HEK293 (cell line): ENCODE data around the gene ISYNA1.
A peak's percentile ranks its signal among the peaks of the same experiment; 100 is the strongest.

ENCODE experiments used
- GLI2 ChIP-seq: fragments of 450-650 bp; formaldehyde crosslinking; IDR thresholded peaks from 2 replicates; pipeline ENCODE4; 2017; ENCODE audit warnings: missing biosample characterization, missing genetic modification characterization, low read depth, borderline replicate concordance
- IKZF3 ChIP-seq: fragments of 450-650 bp; IDR thresholded peaks from 2 replicates; pipeline ENCODE4 v1.5.0; 2018; ENCODE audit warnings: missing biosample characterization, mild to moderate bottlenecking, missing genetic modification characterization, moderate library complexity
- RBAK ChIP-seq: fragments of 450-650 bp; formaldehyde crosslinking; IDR thresholded peaks from 2 replicates; pipeline ENCODE4 v1.5.1; 2016; ENCODE audit warnings: missing biosample characterization, missing genetic modification characterization
- SP3 ChIP-seq: fragments of 450-650 bp; formaldehyde crosslinking; IDR thresholded peaks from 2 replicates; pipeline ENCODE4 v1.5.1; 2016; ENCODE audit warnings: missing biosample characterization, missing genetic modification characterization
- ZFP37 ChIP-seq: fragments of 450-650 bp; formaldehyde crosslinking; IDR thresholded peaks from 2 replicates; pipeline ENCODE4 v1.5.1; 2016; ENCODE audit warnings: missing biosample characterization, missing genetic modification characterization
- ZNF112 ChIP-seq: fragments of 450-650 bp; formaldehyde crosslinking; IDR thresholded peaks from 2 replicates; pipeline ENCODE4 v1.5.0; 2017; ENCODE audit warnings: missing biosample characterization, missing genetic modification characterization
- ZNF121 ChIP-seq: fragments of 450-650 bp; formaldehyde crosslinking; IDR thresholded peaks from 2 replicates; pipeline ENCODE4 v1.5.1; 2016; ENCODE audit warnings: missing biosample characterization, missing genetic modification characterization
- ZNF133 ChIP-seq: fragments of 450-650 bp; formaldehyde crosslinking; IDR thresholded peaks from 2 replicates; pipeline ENCODE4 v1.5.1; 2016; ENCODE audit warnings: missing biosample characterization, missing genetic modification characterization
- ZNF169 ChIP-seq: fragments of 450-650 bp; formaldehyde crosslinking; IDR thresholded peaks from 2 replicates; pipeline ENCODE4 v1.5.1; 2016; ENCODE audit warnings: missing biosample characterization, missing genetic modification characterization
- ZNF221 ChIP-seq: fragments of 450-650 bp; formaldehyde crosslinking; IDR thresholded peaks from 2 replicates; pipeline ENCODE4 v1.5.1; 2017; ENCODE audit warnings: missing biosample characterization, missing genetic modification characterization, borderline replicate concordance
- ZNF239 ChIP-seq: fragments of 450-650 bp; formaldehyde crosslinking; IDR thresholded peaks from 2 replicates; pipeline ENCODE4 v1.5.1; 2016; ENCODE audit warnings: missing biosample characterization, missing genetic modification characterization
- ZNF341 ChIP-seq: fragments of 450-650 bp; formaldehyde crosslinking; IDR thresholded peaks from 2 replicates; pipeline ENCODE4; 2016; ENCODE audit warnings: low read depth, missing biosample characterization, missing genetic modification characterization
- ZNF354C ChIP-seq: fragments of 450-650 bp; formaldehyde crosslinking; IDR thresholded peaks from 2 replicates; pipeline ENCODE4 v1.5.1; 2016; ENCODE audit warnings: missing biosample characterization, missing genetic modification characterization, low read depth, borderline replicate concordance
- ZNF423 ChIP-seq: fragments of 450-650 bp; formaldehyde crosslinking; IDR thresholded peaks from 2 replicates; pipeline ENCODE4 v1.5.1; 2016; ENCODE audit warnings: missing biosample characterization, missing genetic modification characterization
- ZNF510 ChIP-seq: fragments of 450-650 bp; formaldehyde crosslinking; IDR thresholded peaks from 2 replicates; pipeline ENCODE4 v1.5.1; 2018; ENCODE audit warnings: mild to moderate bottlenecking, missing genetic modification characterization, missing biosample characterization; ENCODE audit not compliant: insufficient replicate concordance
- ZNF530 ChIP-seq: fragments of 450-650 bp; formaldehyde crosslinking; IDR thresholded peaks from 2 replicates; pipeline ENCODE4 v1.5.1; 2016; ENCODE audit warnings: low read depth, missing biosample characterization, missing genetic modification characterization
- ZNF621 ChIP-seq: fragments of 450-650 bp; formaldehyde crosslinking; IDR thresholded peaks from 2 replicates; pipeline ENCODE4 v1.5.1; 2017; ENCODE audit warnings: missing biosample characterization, missing genetic modification characterization
- ZNF664 ChIP-seq: fragments of 450-650 bp; formaldehyde crosslinking; IDR thresholded peaks from 2 replicates; pipeline ENCODE4 v1.5.1; 2016; ENCODE audit warnings: missing biosample characterization, missing genetic modification characterization
- TF ChIP-seq, protein P1 (sequence below): fragments of 450-650 bp; formaldehyde crosslinking; IDR thresholded peaks from 2 replicates; pipeline ENCODE4 v1.5.1; 2016; ENCODE audit warnings: missing biosample characterization, missing genetic modification characterization
- TF ChIP-seq, protein P2 (sequence below): fragments of 450-650 bp; formaldehyde crosslinking; IDR thresholded peaks from 2 replicates; pipeline ENCODE4 v1.5.1; 2017; ENCODE audit warnings: missing biosample characterization, missing genetic modification characterization
- TF ChIP-seq, protein P3 (sequence below): fragments of 450-650 bp; IDR thresholded peaks from 2 replicates; pipeline ENCODE4 v1.5.1; 2018; ENCODE audit warnings: missing biosample characterization, missing genetic modification characterization
- TF ChIP-seq, protein P4 (sequence below): fragments of 450-650 bp; formaldehyde crosslinking; IDR thresholded peaks from 2 replicates; pipeline ENCODE4 v1.5.1; 2016; ENCODE audit warnings: missing biosample characterization, missing genetic modification characterization
- TF ChIP-seq, protein P5 (sequence below): fragments of 450-650 bp; formaldehyde crosslinking; IDR thresholded peaks from 2 replicates; pipeline ENCODE4 v1.5.1; 2016; ENCODE audit warnings: missing biosample characterization, missing genetic modification characterization, borderline replicate concordance
- TF ChIP-seq, protein P6 (sequence below): fragments of 450-650 bp; formaldehyde crosslinking; IDR thresholded peaks from 2 replicates; pipeline ENCODE4 v1.5.1; 2016; ENCODE audit warnings: missing biosample characterization, missing genetic modification characterization

The ISYNA1 gene

DNA sequence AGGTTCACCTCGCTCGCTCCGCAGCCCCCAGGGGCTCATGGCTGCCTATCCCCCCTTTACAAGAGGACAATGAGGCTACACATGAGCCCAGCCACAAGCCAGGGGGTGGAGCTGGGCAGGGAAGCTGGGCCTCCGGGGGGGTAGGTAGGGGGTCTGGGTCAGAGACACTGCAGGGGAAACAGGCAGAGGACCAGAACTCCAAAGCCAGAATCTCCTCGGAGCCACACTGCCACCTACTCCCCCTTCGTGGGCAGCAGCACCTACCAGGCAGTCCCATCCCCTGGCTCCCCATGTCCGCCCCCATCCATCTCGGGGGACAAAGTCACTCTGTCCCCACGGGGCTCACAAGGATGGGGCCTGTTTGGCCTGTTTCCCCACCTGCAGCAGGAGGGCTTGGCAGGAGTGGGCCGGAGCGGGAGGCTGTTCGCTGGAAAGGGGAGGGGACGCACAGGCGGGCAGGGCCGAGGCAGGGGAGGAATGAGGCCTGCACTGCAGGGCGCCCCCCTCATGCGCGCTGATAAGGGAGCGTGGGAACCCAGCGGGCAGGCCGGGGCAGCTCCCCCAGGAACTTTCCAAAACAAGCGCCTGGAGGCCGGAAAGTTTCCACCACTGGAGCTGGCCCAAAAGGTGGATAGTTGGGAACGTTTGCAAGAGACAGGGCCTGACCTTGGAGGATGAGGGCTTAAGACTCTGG, 545 bp upstream of the ISYNA1 start (continued):
- no peak for TF ChIP-seq ZNF121 (tag by site-specific recombination)
- TF ChIP-seq GLI2 (tag by site-specific recombination) = peak; percentile 22; the same call in 1 of the 2 replicates
- TF ChIP-seq SP3 = no peak; the same call in 1 of the 2 replicates
- no peak for TF ChIP-seq ZNF221 (tag by site-specific recombination)
- peak; percentile 97 for TF ChIP-seq IKZF3 (tag by site-specific recombination)
- no peak for TF ChIP-seq ZNF133 (tag by site-specific recombination)
- TF ChIP-seq, protein P1, sequence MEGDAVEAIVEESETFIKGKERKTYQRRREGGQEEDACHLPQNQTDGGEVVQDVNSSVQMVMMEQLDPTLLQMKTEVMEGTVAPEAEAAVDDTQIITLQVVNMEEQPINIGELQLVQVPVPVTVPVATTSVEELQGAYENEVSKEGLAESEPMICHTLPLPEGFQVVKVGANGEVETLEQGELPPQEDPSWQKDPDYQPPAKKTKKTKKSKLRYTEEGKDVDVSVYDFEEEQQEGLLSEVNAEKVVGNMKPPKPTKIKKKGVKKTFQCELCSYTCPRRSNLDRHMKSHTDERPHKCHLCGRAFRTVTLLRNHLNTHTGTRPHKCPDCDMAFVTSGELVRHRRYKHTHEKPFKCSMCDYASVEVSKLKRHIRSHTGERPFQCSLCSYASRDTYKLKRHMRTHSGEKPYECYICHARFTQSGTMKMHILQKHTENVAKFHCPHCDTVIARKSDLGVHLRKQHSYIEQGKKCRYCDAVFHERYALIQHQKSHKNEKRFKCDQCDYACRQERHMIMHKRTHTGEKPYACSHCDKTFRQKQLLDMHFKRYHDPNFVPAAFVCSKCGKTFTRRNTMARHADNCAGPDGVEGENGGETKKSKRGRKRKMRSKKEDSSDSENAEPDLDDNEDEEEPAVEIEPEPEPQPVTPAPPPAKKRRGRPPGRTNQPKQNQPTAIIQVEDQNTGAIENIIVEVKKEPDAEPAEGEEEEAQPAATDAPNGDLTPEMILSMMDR (tag by site-specific recombination) = peak; percentile 91
- TF ChIP-seq ZNF423 (tag by site-specific recombination) = peak; percentile 92
- TF ChIP-seq ZNF510 = no peak
- no peak for TF ChIP-seq ZNF169 (tag by site-specific recombination)
- peak; percentile 98 for TF ChIP-seq ZNF341
- 0 out of 2 replicates have a peak, but pooled peaks have one; percentile 7 for TF ChIP-seq ZFP37
- TF ChIP-seq, protein P2, sequence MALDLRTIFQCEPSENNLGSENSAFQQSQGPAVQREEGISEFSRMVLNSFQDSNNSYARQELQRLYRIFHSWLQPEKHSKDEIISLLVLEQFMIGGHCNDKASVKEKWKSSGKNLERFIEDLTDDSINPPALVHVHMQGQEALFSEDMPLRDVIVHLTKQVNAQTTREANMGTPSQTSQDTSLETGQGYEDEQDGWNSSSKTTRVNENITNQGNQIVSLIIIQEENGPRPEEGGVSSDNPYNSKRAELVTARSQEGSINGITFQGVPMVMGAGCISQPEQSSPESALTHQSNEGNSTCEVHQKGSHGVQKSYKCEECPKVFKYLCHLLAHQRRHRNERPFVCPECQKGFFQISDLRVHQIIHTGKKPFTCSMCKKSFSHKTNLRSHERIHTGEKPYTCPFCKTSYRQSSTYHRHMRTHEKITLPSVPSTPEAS (tag by site-specific recombination) = 0 out of 2 replicates have a peak, but pooled peaks have one; percentile 15
- TF ChIP-seq RBAK (tag by site-specific recombination) = no peak
- TF ChIP-seq, protein P3, sequence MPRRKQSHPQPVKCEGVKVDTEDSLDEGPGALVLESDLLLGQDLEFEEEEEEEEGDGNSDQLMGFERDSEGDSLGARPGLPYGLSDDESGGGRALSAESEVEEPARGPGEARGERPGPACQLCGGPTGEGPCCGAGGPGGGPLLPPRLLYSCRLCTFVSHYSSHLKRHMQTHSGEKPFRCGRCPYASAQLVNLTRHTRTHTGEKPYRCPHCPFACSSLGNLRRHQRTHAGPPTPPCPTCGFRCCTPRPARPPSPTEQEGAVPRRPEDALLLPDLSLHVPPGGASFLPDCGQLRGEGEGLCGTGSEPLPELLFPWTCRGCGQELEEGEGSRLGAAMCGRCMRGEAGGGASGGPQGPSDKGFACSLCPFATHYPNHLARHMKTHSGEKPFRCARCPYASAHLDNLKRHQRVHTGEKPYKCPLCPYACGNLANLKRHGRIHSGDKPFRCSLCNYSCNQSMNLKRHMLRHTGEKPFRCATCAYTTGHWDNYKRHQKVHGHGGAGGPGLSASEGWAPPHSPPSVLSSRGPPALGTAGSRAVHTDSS (tag by site-specific recombination) = no peak
- no peak for TF ChIP-seq ZNF664 (tag by site-specific recombination)
- TF ChIP-seq, protein P4, sequence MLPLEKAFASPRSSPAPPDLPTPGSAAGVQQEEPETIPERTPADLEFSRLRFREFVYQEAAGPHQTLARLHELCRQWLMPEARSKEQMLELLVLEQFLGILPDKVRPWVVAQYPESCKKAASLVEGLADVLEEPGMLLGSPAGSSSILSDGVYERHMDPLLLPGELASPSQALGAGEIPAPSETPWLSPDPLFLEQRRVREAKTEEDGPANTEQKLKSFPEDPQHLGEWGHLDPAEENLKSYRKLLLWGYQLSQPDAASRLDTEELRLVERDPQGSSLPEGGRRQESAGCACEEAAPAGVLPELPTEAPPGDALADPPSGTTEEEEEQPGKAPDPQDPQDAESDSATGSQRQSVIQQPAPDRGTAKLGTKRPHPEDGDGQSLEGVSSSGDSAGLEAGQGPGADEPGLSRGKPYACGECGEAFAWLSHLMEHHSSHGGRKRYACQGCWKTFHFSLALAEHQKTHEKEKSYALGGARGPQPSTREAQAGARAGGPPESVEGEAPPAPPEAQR (tag by site-specific recombination) = 0 out of 2 replicates have a peak, but pooled peaks have one; percentile 17
- TF ChIP-seq, protein P5, sequence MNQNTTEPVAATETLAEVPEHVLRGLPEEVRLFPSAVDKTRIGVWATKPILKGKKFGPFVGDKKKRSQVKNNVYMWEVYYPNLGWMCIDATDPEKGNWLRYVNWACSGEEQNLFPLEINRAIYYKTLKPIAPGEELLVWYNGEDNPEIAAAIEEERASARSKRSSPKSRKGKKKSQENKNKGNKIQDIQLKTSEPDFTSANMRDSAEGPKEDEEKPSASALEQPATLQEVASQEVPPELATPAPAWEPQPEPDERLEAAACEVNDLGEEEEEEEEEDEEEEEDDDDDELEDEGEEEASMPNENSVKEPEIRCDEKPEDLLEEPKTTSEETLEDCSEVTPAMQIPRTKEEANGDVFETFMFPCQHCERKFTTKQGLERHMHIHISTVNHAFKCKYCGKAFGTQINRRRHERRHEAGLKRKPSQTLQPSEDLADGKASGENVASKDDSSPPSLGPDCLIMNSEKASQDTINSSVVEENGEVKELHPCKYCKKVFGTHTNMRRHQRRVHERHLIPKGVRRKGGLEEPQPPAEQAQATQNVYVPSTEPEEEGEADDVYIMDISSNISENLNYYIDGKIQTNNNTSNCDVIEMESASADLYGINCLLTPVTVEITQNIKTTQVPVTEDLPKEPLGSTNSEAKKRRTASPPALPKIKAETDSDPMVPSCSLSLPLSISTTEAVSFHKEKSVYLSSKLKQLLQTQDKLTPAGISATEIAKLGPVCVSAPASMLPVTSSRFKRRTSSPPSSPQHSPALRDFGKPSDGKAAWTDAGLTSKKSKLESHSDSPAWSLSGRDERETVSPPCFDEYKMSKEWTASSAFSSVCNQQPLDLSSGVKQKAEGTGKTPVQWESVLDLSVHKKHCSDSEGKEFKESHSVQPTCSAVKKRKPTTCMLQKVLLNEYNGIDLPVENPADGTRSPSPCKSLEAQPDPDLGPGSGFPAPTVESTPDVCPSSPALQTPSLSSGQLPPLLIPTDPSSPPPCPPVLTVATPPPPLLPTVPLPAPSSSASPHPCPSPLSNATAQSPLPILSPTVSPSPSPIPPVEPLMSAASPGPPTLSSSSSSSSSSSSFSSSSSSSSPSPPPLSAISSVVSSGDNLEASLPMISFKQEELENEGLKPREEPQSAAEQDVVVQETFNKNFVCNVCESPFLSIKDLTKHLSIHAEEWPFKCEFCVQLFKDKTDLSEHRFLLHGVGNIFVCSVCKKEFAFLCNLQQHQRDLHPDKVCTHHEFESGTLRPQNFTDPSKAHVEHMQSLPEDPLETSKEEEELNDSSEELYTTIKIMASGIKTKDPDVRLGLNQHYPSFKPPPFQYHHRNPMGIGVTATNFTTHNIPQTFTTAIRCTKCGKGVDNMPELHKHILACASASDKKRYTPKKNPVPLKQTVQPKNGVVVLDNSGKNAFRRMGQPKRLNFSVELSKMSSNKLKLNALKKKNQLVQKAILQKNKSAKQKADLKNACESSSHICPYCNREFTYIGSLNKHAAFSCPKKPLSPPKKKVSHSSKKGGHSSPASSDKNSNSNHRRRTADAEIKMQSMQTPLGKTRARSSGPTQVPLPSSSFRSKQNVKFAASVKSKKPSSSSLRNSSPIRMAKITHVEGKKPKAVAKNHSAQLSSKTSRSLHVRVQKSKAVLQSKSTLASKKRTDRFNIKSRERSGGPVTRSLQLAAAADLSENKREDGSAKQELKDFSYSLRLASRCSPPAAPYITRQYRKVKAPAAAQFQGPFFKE (tag by site-specific recombination) = no peak
- TF ChIP-seq, protein P6, sequence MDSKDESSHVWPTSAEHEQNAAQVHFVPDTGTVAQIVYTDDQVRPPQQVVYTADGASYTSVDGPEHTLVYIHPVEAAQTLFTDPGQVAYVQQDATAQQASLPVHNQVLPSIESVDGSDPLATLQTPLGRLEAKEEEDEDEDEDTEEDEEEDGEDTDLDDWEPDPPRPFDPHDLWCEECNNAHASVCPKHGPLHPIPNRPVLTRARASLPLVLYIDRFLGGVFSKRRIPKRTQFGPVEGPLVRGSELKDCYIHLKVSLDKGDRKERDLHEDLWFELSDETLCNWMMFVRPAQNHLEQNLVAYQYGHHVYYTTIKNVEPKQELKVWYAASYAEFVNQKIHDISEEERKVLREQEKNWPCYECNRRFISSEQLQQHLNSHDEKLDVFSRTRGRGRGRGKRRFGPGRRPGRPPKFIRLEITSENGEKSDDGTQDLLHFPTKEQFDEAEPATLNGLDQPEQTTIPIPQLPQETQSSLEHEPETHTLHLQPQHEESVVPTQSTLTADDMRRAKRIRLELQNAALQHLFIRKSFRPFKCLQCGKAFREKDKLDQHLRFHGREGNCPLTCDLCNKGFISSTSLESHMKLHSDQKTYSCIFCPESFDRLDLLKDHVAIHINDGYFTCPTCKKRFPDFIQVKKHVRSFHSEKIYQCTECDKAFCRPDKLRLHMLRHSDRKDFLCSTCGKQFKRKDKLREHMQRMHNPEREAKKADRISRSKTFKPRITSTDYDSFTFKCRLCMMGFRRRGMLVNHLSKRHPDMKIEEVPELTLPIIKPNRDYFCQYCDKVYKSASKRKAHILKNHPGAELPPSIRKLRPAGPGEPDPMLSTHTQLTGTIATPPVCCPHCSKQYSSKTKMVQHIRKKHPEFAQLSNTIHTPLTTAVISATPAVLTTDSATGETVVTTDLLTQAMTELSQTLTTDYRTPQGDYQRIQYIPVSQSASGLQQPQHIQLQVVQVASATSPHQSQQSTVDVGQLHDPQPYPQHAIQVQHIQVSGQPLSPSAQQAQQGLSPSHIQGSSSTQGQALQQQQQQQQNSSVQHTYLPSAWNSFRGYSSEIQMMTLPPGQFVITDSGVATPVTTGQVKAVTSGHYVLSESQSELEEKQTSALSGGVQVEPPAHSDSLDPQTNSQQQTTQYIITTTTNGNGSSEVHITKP (tag by site-specific recombination) = peak; percentile 91
- TF ChIP-seq ZNF239 (tag by site-specific recombination) = no peak
- no peak for TF ChIP-seq ZNF621 (tag by site-specific recombination)
- TF ChIP-seq ZNF112 (tag by site-specific recombination) = no peak
- no peak for TF ChIP-seq ZNF530 (tag by site-specific recombination)
- TF ChIP-seq ZNF354C (tag by site-specific recombination) = no peak
